Ectodermal cell (in vitro differentiated cells): ENCODE data around the gene ATP1B4.

ENCODE experiments used
- H3K27ac ChIP-seq: 2 replicates; pipeline ENCODE4 v1.7.0; 2013; ENCODE audit warnings: mild to moderate bottlenecking, low read depth, low read length; ENCODE audit not compliant: insufficient read depth, poor library complexity, severe bottlenecking
- H3K27me3 ChIP-seq: 2 replicates; pipeline ENCODE4 v1.7.0; 2013; ENCODE audit warnings: mild to moderate bottlenecking, low read length; ENCODE audit not compliant: insufficient read depth, control insufficient read depth, poor library complexity, severe bottlenecking
- H3K36me3 ChIP-seq: one replicate; pipeline ENCODE4 v1.7.0; 2013; ENCODE audit warnings: low read length; ENCODE audit not compliant: control insufficient read depth, insufficient read depth
- H3K4me1 ChIP-seq: one replicate; pipeline ENCODE4 v1.7.0; 2013; ENCODE audit warnings: low read length; ENCODE audit not compliant: control insufficient read depth, insufficient read depth
- H3K4me3 ChIP-seq: 2 replicates; pipeline ENCODE4 v1.7.0; 2013; ENCODE audit warnings: low read depth, low read length, control low read depth; ENCODE audit not compliant: insufficient read depth
- H3K9me3 ChIP-seq: 2 replicates; pipeline ENCODE4 v1.7.0; 2013; ENCODE audit warnings: mild to moderate bottlenecking, low read length, moderate library complexity; ENCODE audit not compliant: control insufficient read depth
- WGBS, 2 experiments: methylation state at CpG; one replicate each; pipeline ENCODE4 v1.1.7; 2013; ENCODE audit warnings: missing lambda C conversion rate in 2 of 2; 5-methylcytosine and 5-hydroxymethylcytosine counted together

The ATP1B4 gene

DNA sequence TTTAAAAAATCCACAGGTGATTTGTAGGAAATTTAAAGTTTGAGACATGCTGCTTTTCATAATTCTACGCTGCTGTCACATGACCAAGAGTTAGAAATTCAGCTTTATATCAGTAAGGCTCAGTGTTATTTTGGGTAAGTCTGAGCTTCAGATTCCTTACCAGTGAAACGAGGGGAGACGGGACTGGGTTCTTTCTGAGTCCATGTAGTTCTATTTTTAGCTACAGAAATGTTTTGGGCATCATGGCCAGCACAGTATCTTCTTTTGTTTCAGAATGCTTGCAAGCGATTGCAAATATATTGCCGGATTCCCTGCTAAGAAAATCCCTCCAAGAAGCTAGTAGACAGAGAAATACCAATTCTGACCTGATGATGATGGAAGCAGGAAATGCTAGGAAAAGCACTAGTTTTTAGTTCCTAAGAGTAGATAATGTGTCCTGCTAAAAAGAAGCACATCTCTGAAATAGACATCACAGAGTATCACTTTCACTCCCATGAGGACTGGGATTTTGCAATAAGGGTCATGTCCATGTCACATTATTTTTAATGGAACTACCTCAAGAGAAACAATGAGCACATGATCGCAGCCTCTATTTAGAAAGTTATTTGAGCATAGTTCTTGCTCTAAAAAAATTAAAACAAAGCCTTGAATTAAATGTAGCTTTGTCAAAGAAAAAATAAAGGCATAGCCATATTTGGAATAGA, 10.9 kb downstream of the ATP1B4 start:
- no peak overlapping the region for H3K27ac ChIP-seq
- no peaks in the 10 kb centered on the region for H3K4me1 ChIP-seq
- no peak overlapping the region for H3K4me3 ChIP-seq
- H3K9me3 ChIP-seq: no peaks in the 10 kb centered on the region
- 88 to 92% methylated on average over 5 of the region's 6 CpGs for WGBS, 2 experiments
- H3K27me3 ChIP-seq: no peaks in the 10 kb centered on the region
- H3K36me3 ChIP-seq: no peaks in the 10 kb centered on the region

- Histone ChIP-seq H3K36me3 (no peaks in the 10 kb centered on the region), H3K4me3 (no peak overlapping the region), H3K4me1 (no peaks in the 10 kb centered on the region), H3K27ac (no peak overlapping the region), H3K9me3 (no peaks in the 10 kb centered on the region), H3K27me3 (no peaks in the 10 kb centered on the region)
- WGBS, 2 experiments: 67 to 80% methylated on average over 2 of the region's 3 CpGs
These were observed 15.3 kb downstream of the ATP1B4 start for GRCh38 chrX:120377179-120377578.

- Histone ChIP-seq H3K27me3 (no peaks in the 10 kb centered on the region), H3K27ac (no peak overlapping the region), H3K4me3 (no peak overlapping the region), H3K4me1 (no peaks in the 10 kb centered on the region), H3K36me3 (no peaks in the 10 kb centered on the region), H3K9me3 (no peaks in the 10 kb centered on the region)
- no CpG with 5 or more reads among the region's 1 CpG for WGBS, 2 experiments
These were observed 15.8 kb downstream of the ATP1B4 start for GRCh38 chrX:120377715-120378114.

DNA sequence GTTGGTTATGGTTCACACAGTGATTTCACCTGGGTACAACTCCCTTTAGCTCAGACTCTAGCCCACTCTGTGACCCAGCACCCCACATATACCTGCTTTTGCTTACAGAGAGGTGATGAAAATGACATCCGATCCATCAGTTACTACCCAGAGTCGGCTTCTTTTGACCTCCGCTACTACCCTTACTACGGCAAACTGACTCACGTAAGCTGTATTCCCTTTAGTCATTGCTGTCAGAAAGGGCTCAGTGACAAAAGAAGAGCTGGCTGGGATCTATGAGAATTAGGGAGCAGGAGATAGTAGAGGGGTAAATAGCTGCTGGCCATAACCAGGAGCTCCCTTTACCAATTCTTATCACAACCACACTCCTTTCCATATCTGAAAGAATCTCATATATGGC, 16.7 kb downstream of the ATP1B4 start:
- Histone ChIP-seq H3K4me1 (no peaks in the 10 kb centered on the region), H3K4me3 (no peak overlapping the region), H3K9me3 (no peaks in the 10 kb centered on the region), H3K36me3 (no peaks in the 10 kb centered on the region), H3K27ac (no peak overlapping the region), H3K27me3 (no peaks in the 10 kb centered on the region)
- WGBS, 2 experiments: 94% methylated on average over 5 of the region's 5 CpGs

GRCh38 chrX:120379937-120380681, 18.2 kb downstream of the ATP1B4 start:
- Histone ChIP-seq H3K4me3 (no peak overlapping the region), H3K9me3 (no peaks in the 10 kb centered on the region), H3K4me1 (no peaks in the 10 kb centered on the region), H3K36me3 (no peaks in the 10 kb centered on the region), H3K27me3 (no peaks in the 10 kb centered on the region), H3K27ac (no peak overlapping the region)
- 81 to 88% methylated on average over 5 of the region's 6 CpGs for WGBS, 2 experiments

GRCh38 chrX:120380699-120381098, 18.8 kb downstream of the ATP1B4 start:
- Histone ChIP-seq H3K36me3 (no peaks in the 10 kb centered on the region), H3K27ac (no peak overlapping the region), H3K27me3 (no peaks in the 10 kb centered on the region), H3K9me3 (no peaks in the 10 kb centered on the region), H3K4me1 (no peaks in the 10 kb centered on the region), H3K4me3 (no peak overlapping the region)
- WGBS, 2 experiments: 43 to 65% methylated on average over 1 to 3 of the region's 3 CpGs

GRCh38 chrX:120401301-120401700, 39.4 kb downstream of the ATP1B4 start:
- Histone ChIP-seq H3K27ac (no peak overlapping the region), H3K36me3 (no peaks in the 10 kb centered on the region), H3K4me1 (no peaks in the 10 kb centered on the region), H3K27me3 (no peaks in the 10 kb centered on the region), H3K4me3 (no peak overlapping the region), H3K9me3 (no peaks in the 10 kb centered on the region)

DNA sequence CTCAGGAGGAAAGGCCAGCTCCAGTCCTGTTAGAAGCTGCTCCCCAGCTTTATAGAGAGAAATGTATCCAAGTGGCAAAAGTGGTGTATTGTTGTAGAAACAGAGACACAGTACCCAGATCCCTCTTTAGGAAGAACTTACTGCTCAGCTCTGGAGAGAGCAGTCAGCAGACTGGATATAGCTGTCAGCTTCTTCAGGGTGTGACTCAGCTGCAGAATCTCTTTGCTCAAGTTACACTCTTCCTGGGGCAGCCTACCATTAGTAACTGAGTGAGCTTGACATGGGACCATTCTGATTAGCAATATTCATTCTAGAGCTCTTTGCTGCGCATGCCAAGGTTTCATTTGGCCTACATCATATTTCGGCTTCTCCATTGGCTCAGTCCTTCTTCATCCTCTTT, 40.5 kb downstream of the ATP1B4 start:
- H3K4me1 ChIP-seq: no peaks in the 10 kb centered on the region
- no peak overlapping the region for H3K4me3 ChIP-seq
- H3K36me3 ChIP-seq: no peaks in the 10 kb centered on the region
- H3K27ac ChIP-seq: no peak overlapping the region
- 91 to 96% methylated on average over 2 of the region's 2 CpGs for WGBS, 2 experiments
- H3K27me3 ChIP-seq: no peaks in the 10 kb centered on the region
- H3K9me3 ChIP-seq: no peaks in the 10 kb centered on the region

DNA sequence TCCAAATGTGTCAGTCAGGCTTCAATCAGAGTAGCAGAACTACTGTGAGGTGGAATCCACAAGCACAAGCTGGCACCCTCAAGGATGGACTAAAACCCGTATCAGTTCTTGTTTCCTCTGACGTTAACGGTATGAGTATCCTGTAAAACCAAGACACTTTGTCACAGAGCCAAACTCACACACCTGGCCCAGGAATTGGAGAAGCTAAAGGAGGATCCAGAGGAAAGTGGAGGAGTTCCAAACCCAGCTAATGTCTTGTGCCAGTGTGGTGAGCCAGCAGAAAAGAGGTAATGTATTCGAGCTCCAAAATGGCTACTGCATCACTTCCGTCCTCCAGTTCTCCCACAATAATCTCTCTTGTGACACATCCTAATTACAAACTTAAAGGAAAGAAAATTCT, 44.7 kb downstream of the ATP1B4 start:
- Histone ChIP-seq H3K27me3 (no peaks in the 10 kb centered on the region), H3K27ac (no peak overlapping the region), H3K4me1 (no peaks in the 10 kb centered on the region), H3K4me3 (no peak overlapping the region), H3K36me3 (no peaks in the 10 kb centered on the region), H3K9me3 (no peaks in the 10 kb centered on the region)
- WGBS, 2 experiments: 97 to 100% methylated on average over 3 to 5 of the region's 5 CpGs

DNA sequence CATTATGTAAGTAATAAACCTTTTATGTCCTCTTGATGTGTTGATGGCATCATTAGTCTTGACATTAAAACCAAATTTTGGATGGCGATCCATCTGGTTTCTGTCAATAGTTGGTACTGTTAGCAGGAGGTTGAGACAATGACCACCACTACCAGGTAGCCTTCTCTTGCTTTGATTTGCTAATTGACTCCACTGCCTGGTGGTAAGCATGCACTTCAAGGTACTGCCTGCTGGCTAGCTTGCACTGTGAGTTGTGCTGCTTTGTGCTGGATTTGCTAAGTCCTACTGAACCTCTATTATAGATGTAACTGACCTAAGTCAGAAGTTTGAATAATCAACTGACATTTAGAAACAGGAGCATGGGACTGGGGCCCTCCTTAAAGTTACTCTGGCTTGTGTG, 46.3 kb downstream of the ATP1B4 start:
- Histone ChIP-seq H3K27me3 (no peaks in the 10 kb centered on the region), H3K4me1 (no peaks in the 10 kb centered on the region), H3K36me3 (no peaks in the 10 kb centered on the region), H3K4me3 (no peak overlapping the region), H3K9me3 (no peaks in the 10 kb centered on the region), H3K27ac (no peak overlapping the region)
- WGBS, 2 experiments: 75 to 82% methylated on average over 1 of the region's 1 CpG
